HT1080 (cell line): ENCODE measurements around the gene NTM. TPM values are rescaled to one million over a fixed set of nuclear protein-coding genes. Genes with fewer than 3 reads are reported as not detected.

ENCODE experiments used
- DNase-seq: peaks from one replicate; pipeline ENCODE4 v3.0.0-alpha.2; 2015; ENCODE audit warnings: low read depth
- total RNA-seq: library from RNA; depleted of rRNA; stranded (reverse); fragments of >200 nt; shearing (Covaris generic); gene quantifications from 2 replicates; pipeline ENCODE4 v1.2.3, GENCODE V29; 2014

NTM gene
- total RNA-seq, 1 experiment from 2014 or later: 65.7 TPM

DNA sequence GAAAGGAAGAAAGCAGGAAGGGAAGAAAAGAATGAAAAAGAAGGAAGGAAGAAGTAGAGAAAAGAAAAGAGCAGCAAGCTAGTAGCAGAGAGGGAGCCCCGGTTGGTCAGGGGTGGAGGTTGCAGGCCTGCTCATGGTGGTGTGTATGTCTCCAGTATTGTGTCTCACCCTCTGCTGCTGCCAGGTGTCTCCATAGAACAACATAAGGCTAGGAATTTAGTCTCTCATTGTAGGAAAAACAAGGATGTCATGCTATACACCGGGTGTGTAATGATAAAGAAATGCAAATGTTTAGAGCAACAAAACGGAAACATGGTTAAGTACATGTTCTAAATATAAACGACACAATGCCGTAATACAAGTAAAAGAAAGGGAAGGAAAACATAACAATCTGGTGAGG lies 342.5 kb downstream of the NTM start:
- no peak for DNase-seq

DNA sequence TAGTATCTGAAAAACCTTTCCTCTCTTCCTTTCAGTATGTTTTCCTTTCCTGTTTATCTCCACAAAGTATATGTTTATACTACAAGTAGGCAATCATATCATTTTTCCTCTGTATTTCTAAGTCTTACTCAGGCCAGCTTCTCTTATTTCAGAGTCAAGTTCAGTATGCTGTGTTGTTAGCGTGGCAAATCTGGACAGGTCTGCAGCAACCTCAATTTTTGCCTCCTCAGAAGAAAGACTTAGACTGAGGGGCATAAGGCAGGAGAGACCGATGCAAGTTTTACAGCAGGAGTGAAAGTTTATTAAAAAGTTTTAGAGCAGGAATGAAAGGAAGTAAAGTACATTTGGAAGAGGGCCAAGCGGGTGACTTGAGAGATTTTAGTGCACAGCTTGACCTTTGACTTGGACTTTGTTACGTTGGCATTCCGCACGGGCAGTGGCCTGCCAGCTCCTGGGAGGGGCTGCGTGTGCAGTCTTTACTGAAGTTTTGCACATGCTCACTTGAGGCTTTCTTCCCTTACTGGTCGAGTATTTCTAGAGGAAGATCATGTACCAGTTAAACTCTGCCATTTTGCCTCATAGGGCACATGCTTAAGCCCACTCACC lies 343.2 kb downstream of the NTM start:
- DNase-seq: no peak

DNA sequence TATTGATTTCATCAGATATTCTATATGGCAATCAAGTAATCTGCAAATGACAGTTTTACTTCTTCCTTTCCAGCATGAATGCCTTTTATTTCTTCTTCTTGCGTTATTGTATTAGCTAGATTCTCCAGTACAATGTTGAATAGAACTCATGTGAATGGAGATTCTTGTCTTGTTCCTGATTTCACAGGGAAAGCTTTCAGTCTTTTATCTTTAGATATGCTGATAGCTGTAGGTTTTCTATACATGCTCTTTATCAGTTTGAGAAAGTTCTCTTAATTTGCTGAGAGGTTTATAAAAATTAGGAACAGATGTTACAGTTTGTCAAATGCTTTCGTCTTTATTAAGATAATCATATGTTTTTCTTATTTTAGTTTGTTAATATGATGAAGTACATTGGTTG lies 347.2 kb downstream of the NTM start:
- no peak for DNase-seq

DNA sequence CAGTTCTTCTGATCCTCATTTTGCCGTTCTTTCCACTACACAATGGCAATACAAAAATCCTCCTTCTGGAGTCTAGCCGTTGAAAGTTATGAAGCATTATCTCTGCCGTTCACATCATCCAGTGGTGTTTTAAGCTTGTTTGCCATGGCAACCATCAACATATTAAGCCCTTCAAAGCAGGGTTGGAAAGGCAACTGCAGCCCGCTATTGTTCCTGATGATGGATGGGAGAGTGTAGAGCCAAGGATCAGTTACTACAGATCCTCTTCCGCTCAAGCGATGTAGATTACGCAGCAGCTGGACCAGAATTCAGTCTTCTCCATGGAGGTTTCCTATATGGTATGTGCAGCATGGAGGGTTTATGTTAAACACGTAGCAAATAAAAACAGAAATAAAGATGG lies 352.7 kb downstream of the NTM start:
- no peak for DNase-seq

DNA sequence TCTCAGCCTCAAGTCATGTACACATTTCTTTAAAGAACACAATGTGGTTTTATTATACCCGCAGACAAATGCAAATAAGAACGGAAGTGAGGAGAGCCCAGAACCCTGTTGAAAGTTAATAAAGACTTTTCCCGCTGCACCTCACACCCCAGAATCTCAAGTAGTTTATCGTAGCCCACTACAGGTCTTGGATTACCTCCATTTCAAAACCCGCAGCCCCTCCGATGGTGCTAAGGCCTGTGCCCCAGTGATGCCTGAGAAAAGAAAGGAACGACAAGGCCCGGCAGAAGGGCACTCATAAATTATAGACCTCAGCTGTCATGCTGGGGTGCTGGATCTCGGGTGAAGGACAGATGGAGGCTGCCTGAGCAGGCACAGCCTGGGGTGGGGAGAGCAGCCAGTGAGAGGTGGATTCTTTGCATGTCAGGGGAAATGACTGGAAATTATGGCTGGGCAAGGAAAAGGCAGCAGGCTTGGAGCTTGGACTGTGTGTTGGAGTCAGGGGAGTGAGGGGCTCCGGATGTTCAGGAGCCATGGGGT lies 354.1 kb downstream of the NTM start:
- DNase-seq: no peak

DNA sequence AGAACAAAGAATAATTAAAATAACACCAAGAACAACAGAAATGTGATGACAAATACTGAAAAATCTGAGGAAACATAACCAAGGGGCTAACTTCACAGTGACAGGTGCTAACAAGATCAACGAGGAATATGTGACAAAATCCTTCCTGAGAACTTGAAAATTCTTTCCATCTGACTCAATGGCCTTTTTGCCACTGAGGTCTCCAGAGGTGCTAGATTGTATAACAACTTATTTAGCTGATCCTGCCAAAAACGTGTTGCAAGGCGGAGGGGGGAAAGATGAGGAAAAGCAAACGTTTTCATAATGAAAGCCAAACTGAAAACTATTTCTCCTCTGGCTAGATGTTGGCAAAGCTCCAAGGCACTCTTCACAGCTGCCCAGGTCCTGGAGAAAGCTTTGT lies 364.5 kb downstream of the NTM start:
- no peak for DNase-seq

DNA sequence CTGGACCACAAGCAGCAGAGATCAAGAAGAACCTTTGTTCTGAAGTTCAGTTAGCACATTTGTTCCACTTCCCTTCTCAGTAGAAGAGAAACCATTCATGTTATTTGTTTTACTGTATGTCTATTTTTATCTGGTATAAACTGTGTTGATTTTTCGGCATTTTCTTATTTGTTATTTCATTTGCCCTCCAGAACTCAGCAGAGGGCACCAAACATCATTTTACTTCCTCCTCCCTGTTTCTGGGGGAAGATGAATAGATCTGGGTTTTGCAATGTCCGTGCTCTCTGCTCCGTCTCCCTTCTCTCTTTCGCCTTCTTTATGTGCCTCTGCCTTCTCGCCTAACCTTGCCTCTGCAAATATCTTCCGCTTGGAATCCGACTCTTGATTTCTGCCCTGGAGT lies 366.9 kb downstream of the NTM start:
- DNase-seq: peak; percentile 23

DNA sequence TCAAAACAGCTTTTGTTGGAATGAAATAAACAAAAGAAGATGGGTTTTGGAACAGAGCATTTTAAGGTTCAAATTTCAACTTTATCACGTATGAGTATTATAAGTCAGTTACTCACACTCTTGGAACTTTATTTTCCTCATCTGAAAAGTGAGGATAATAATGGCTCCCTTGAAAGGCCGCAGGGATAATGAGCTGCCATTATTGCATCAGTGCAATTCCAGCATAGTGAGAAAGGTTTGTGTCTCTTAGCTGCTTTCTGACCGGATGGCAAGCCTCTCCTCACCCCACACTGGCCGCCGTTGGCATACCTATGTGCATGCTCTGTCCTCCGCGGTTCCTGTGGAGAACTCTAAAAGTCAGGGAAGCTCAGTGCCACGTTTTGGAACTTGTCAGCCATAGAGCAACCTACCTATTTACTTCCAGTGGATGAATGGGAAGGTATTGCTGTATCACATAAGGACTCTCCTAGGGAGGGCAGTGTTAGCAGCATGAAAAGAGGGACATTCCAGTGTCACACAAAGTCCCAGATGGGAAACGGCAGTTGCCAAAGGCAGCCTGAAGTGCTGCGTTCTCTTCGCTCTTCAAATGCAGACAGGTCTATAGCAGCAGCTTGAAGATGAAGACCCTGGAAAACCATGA lies 368.9 kb downstream of the NTM start:
- DNase-seq: no peak

DNA sequence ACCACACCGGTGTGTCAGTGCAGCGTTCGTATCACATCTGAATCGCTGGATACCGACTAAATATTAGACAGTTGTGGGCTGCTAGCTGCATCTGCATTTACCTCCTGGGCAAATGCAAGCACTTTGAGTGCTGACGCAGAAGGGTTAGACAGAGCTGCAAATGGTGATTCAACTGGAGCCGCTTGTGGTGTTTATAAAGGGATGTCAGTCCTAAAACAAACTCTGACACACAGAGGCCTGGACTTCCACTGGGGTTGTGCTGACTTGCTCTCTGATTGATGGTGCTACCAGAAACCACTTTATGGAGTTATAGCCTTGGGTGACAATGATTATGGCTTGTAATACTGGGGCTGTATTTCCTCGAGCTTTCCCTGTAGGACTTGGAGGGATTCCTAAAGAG lies 374.4 kb downstream of the NTM start:
- DNase-seq: peak; percentile 94

DNA sequence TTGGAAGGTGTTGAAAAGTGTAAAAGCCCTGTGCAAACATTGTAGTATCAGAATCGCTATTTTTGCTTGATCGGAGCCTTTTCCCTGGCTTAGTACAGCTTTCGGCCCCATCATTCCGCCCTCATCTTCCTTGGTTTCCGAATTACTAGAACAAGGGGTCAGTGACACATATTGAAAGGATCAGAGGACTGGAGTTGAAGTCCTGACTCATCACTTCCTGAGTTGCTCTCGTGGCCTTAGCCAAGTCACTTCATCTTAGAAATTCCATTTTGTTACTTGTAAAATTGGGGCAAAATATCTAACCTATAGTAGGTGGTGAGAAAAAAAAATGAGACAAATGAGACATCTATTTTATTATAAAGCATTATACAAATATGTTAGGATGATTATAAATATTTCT lies 375.0 kb downstream of the NTM start:
- peak; percentile 84 for DNase-seq

DNA sequence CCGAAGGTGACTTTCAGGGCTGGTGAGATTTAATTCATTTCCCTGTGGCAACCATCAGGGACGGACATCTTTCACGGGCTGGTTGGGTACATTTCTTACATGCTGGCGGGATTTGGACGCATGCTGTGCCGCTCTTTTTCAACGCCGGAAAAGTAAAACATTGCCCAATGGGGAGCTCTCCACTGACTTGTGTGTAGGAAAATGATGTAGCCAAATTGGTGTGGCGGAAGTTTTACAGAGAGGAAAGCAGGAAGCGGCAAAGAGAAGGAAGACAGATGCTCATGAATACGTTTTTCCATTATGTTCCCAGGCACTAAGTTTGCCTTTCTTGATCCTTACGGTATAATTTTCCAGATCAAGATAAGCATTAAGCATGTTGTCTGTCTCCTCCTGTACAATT lies 375.8 kb downstream of the NTM start:
- no peak for DNase-seq

DNA sequence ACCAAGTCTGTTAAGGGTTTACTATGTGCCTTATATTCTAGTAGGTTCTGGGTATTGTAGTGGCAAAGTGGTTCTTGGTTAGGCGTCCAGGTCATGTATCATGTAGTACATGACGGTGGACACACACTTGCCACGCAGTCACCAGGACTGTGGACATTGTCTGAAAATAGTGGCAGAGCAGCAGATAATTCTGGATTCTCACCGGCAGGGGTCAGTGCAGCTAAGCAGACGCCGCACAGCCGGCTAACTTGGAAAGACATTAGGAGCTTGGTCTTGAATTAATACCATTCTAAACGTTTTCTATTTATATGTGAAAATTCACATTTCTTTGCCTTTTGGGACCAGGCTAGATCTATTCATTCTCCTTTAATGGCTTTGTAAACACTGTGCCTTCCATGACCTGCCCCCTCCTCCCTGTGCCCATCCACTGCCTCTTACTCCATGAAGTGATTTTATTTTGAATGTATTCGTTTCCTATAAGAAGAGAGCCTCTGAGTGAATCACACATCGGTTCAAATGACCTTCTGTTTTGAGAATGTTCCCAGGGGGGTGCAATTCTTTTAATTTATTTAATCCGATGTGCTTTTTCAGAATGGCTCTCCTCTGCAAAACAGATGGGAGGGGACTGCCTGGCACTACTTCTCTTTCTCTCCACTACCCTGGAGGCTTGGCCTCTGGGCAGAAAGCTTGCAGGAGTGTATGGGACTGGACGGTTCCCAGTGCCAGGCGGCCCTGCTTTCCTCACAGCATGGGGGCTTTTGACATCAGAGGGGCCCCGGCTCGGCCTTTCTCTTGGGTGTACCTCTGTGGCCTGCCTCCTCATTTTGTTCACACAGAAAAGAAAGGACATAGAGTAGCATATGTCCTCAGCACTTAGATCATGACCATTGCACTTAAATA lies 378.0 kb downstream of the NTM start:
- peak; percentile 81 for DNase-seq

DNA sequence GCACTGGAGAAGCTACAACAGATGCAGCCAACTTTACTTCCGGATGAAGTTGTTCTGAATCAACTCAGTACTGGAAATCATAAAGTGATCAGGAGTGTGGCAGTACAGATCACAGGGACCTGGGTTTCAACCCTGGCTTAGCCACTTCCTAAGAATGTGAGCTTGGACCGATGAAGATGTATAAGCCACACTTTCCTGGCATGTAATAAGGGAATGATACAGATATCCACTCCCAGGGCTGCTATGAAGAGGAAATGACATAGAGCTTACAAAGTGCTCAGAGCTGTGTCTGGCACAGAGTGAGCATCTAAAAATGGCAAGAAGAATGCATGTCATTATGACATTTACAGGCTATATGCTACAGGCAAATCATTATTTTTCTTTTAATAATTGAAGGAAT lies 378.7 kb downstream of the NTM start:
- DNase-seq: peak; percentile 98

DNA sequence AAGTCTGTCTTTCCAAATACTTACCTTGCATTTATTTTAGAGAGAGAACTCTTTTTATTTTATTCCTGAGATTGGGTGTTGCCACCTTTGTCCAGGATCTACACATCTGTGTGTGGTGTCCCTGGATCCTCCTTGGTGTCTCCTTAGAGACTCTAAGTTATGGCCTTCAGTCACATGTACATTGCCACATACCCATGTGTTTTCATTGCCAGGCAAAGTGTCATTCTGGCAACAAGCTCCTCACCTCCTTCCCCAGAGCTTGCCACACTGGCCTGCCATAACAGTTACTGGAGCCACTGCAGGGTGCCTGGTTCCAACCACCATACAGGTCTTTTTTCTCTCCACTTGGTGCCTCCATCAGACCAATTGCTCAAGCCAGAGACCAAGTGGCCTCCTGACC lies 379.7 kb downstream of the NTM start:
- DNase-seq: no peak

DNA sequence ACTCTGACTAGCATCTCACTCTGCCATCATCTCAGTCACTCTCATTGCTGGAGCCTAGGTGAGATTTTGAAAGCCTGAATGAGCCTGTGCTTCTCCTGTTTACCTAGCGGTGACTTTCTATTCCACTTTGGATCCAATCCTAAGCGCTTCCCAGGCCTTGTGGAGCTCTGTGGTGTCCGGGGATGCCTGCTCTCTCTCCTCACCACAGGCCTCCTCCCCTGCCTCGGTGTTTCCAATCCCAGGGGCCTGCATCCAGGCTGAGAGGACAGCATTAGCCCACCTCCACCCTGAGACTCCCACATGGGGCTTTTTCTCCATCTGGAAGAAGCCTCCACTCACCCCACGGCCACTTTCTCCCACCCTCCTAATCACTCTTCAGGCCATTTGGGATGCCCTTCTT lies 380.3 kb downstream of the NTM start:
- no peak for DNase-seq

DNA sequence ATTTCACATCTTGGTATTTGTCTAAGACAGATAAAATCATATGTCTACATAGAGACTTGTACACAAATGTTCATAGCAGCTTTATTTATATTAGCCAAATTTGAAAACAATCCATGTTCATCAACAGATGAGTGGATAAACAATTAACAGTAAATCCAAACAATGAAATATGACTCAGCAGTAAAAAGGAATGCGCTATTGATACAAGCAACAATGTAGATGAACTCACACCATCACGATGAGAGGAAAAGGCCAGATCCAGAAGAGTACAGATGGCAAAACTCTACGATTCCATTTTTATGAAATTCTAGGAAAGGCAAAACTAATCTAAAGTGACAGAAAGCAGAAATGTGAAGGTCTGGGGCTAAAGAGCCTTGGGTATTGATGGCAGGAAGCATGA lies 384.3 kb downstream of the NTM start:
- DNase-seq: no peak

DNA sequence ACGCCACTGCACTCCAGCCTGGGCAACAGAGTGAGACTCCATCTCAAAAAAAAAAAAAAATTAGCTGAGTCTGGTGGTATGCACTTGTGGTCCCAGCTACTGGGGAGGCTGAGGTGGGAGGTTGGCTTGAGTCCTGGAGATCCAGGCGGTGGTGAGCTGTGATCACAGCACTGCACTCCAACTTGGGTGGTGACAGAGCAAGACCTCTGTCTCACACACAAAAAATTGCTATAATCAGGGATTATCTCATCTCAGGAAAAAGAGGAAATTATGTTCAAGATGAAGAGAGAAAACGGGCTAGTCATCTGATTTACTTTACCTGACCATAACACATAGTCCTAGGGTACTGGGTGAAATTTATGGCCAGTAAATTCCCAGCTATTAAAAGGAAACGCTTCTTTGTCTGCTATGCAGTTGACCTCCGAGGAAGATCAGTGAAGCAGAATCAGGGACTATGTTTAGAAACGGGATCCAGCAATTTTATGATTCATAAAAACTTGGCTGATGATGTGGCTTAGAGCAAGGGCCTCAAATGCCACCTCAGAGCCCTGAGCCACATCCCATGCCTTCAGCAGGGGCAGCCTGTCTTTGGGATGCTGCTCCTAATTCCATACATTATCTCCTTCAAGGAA lies 386.2 kb downstream of the NTM start:
- peak; percentile 80 for DNase-seq

DNA sequence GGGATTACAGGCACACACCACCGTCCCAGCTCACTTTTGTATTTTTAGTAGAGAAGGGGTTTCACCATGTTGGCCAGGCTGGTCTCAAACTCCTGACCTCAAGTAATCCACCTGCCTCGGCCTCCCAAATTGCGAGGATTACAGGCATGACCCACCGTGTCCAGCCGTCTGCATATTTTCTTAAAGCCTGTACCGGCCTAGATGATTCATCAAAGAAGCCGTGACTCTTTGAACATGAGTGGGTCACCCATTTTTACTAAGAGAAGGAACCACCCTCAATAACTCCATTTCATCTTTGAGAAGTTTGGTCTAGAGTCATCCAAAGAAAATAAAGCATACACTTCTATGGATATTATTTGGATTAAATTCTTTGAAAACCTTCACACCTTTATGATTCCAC lies 388.3 kb downstream of the NTM start:
- no peak for DNase-seq

DNA sequence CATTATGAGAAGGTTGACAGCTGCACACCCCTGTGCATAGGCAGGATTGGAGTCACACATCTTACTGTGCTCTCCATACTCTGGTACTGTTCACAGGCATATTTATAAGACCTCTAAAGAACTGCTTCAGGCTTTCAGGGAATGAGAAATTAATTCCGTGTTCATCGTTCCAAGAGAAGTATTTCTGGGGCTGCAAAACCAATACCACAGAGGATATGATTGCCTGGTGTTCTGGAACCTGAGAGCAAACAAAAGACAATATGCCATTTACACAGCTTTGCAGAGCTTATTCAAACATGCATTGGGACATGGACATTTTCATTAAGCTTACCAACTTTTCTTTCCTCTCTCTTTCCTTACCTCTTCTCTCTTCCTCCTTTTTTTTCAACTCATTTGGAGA lies 388.7 kb downstream of the NTM start:
- no peak for DNase-seq

DNA sequence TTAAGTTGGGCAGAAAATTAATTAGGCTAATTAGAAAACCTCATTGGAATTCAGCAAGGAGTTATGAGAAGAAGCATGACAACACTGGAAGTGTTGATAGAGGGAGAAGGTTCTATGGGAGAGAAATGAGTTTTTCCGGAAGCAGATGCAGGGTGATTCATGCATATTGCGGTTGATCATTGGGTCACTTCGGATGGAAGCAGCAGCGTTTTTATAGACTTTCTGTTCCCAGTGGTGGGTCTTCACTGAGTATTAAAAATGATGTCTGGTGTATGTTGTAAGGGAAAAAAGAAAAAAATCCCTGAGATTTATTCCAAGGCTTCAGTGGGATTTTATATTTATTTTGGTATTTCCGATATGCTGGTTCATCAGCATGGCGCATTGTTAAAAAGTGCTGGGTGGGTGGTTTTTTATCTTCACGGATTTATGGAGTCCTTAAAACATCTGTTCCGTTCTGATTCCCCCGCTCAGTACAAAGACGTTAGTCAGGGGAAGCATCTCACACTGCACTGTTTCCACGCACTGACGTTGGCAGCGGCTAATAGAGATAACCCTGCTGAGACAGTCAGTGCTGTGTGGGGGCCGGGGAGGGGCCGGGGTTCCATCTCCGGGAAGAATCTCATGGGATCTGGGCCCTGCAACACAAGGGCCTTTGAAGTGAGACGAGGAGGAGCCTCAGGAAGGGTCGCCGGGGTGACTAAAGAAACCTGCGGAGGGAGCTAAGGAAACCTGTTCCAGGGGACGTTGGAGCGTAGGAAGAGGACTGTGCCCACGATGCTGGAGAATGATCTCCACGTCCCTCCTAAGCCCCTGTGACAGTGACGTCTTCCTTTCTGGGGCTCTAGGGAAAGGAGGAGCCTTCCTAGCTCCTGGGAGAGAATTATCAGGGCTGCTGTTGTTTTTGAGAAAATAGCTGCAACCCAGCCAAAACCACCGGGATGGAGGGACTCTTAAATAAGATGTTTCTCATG lies 390.0 kb downstream of the NTM start:
- peak; percentile 92 for DNase-seq
